ENCODE results near the gene F12.

- TF ChIP-seq CTCF (conservative IDR thresholded peaks at IDR 0.05; ENCODE audit: low read length): no peak
- no peak for TF ChIP-seq EZH2phosphoT487 (IDR thresholded peaks at IDR 0.05; ENCODE audit: borderline replicate concordance, low read depth, low read length)
Observed at GRCh38 chr5:177393990-177394389, 15.4 kb downstream of the F12 start.
